Ovary (tissue), 3 donors: Measurements from ENCODE around the gene USP2.

Experiments used
- POLR2A ChIP-seq: fragments of 450-650 bp; IDR thresholded peaks from one replicate; pipeline ENCODE4 v1.6.1; 2017; ENCODE audit warnings: antibody characterized with exemption, mild to moderate bottlenecking, moderate library complexity
- TF ChIP-seq, protein P1 (sequence below), 3 donors: fragments of 450-650 bp in 2 of 3; fragments of 200-600 bp in 1 of 3; IDR thresholded peaks; one replicate each; pipeline versions ENCODE4 v1.5.1 to v1.8.0; 2016 to 2022; ENCODE audit warnings: antibody characterized with exemption in 3 of 3, mild to moderate bottlenecking in 1 of 3
- donor health status: DM: no; HTN: no; CAD: no.

DNA sequence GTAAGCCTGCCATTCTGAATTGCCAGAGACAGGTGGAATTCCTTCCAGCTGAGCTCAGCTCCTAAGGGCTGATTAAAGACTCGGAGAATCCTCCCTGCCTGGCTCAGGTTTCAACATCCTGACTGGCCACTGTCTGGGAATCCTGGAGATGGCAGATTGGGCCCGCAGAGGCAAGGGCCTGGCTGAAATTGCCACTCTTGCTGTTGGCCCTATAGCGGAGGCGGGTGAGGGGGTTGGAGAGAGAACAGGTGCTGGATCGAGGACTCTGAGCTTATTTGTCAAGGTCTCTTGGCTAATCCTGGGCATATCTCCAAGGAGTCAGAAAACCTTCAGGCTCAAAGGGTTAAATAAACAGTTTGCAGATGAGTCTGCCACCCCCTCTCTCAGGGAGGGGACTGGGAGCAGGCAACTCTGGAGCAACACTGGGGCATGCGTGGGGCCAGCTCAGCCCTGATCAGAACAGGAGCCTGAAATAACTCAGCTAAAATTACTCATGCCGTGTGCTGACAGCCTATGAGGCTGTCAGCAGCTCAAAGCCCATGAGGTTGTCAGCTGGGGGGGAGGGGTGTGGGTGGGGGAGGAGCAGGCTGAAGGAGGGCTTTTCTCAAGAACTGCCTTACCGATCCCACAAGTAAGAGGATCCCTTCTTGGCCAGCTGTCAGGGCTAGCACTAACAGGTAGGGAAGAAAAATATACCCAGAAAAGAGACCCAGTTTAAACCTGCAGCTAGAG, 20.3 kb downstream of the USP2 start:
- TF ChIP-seq, protein P1, sequence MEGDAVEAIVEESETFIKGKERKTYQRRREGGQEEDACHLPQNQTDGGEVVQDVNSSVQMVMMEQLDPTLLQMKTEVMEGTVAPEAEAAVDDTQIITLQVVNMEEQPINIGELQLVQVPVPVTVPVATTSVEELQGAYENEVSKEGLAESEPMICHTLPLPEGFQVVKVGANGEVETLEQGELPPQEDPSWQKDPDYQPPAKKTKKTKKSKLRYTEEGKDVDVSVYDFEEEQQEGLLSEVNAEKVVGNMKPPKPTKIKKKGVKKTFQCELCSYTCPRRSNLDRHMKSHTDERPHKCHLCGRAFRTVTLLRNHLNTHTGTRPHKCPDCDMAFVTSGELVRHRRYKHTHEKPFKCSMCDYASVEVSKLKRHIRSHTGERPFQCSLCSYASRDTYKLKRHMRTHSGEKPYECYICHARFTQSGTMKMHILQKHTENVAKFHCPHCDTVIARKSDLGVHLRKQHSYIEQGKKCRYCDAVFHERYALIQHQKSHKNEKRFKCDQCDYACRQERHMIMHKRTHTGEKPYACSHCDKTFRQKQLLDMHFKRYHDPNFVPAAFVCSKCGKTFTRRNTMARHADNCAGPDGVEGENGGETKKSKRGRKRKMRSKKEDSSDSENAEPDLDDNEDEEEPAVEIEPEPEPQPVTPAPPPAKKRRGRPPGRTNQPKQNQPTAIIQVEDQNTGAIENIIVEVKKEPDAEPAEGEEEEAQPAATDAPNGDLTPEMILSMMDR (IDR thresholded peaks at IDR 0.05), result no peak
- no peak for TF ChIP-seq POLR2A
